Gastrocnemius medialis (tissue), 4 donors: Measurements from ENCODE around the gene NOVA2.

Experiments used
- POLR2A ChIP-seq, 2 donors: fragments of 450-650 bp; IDR thresholded peaks; one replicate each; pipeline ENCODE4 v1.6.1; 2017; ENCODE audit warnings: antibody characterized with exemption in 2 of 2, mild to moderate bottlenecking in 2 of 2, moderate library complexity in 2 of 2
- TF ChIP-seq, protein P1 (sequence below), 5 experiments: fragments of 450-650 bp in 3 of 5; fragments of 200-600 bp in 2 of 5; sonication (generic) in 2 of 5; IDR thresholded peaks in 4 of 5; conservative IDR thresholded peaks in 1 of 5; 1 replicate in 4 of 5; 2 replicates in 1 of 5; pipeline ENCODE4 v1.5.1; 2016 to 2019; ENCODE audit warnings: antibody characterized with exemption in 5 of 5, mild to moderate bottlenecking in 3 of 5, moderate library complexity in 3 of 5

DNA sequence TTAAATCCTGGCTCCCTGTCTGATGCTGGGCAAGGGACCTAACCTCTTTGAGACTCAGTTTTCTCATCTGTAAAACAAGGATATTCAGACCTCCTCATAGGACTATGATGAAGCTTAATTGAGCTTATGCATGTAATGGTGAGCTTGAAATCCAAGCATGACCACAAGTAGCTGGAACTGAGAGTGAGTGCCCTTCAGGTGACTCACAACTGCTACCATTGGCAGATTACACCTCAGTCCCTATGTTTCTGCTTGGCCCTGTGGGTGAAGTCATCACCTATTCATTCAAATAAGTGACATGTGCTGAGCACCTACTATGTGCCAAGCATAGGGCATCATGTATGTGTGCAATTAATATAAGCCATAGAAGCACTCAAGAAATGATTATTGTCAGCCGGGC lies 25.7 kb downstream of the NOVA2 start:
- TF ChIP-seq, protein P1, sequence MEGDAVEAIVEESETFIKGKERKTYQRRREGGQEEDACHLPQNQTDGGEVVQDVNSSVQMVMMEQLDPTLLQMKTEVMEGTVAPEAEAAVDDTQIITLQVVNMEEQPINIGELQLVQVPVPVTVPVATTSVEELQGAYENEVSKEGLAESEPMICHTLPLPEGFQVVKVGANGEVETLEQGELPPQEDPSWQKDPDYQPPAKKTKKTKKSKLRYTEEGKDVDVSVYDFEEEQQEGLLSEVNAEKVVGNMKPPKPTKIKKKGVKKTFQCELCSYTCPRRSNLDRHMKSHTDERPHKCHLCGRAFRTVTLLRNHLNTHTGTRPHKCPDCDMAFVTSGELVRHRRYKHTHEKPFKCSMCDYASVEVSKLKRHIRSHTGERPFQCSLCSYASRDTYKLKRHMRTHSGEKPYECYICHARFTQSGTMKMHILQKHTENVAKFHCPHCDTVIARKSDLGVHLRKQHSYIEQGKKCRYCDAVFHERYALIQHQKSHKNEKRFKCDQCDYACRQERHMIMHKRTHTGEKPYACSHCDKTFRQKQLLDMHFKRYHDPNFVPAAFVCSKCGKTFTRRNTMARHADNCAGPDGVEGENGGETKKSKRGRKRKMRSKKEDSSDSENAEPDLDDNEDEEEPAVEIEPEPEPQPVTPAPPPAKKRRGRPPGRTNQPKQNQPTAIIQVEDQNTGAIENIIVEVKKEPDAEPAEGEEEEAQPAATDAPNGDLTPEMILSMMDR (IDR thresholded peaks at IDR 0.05 in 4 of 5, conservative IDR thresholded peaks at IDR 0.05 in 1 of 5), result no peak
- no peak for TF ChIP-seq POLR2A (IDR thresholded peaks at IDR 0.05)
